T-cell (primary cell): ENCODE data around the gene TMEM30B. TPM values are rescaled to one million over a fixed set of nuclear protein-coding genes. Genes with fewer than 3 reads are reported as not detected.

Experiments
- ATAC-seq, 4 experiments: fragments of 200-7000 bp in 3 of 4; fragments of 150-1000 bp in 1 of 4; cut with Tn5 transposase; replicated peaks in 1 of 4; 1 replicate in 3 of 4; 2 replicates in 1 of 4; pipeline ENCODE4 v1.10.0; 2021; ENCODE audit warnings: moderate library complexity in 3 of 4, mild to moderate bottlenecking in 2 of 4, moderate number of reproducible peaks in 1 of 4
- CTCF ChIA-PET, 2 donors: fragments of 300-600 bp; sonication (Branson Sonifier 250); formaldehyde crosslinking; loops; one replicate each; lab custom pipeline; 2022; ENCODE audit warnings: antibody characterized with exemption in 2 of 2; lab: Charles Lee
- POLR2A ChIA-PET, 2 donors: fragments of 300-600 bp; sonication (Branson Sonifier 250); formaldehyde crosslinking; loops; one replicate each; lab custom pipeline; 2022; ENCODE audit warnings: antibody characterized with exemption in 2 of 2; lab: Charles Lee
- DNase-seq, 35 experiments: peaks; one replicate each; pipeline versions ENCODE4 v3.0.0 to v3.0.0-alpha.2; 2013 to 2023
- H3K27ac ChIP-seq: one replicate; pipeline ENCODE4 v1.5.1; 2013; ENCODE audit warnings: low read length
- H3K27me3 ChIP-seq, 2 experiments: replicated peaks in 1 of 2; 1 replicate in 1 of 2; 2 replicates in 1 of 2; pipeline versions ENCODE4 v1.6.1 to v1.7.0; 2013; ENCODE audit warnings: low read length in 1 of 2, mixed read lengths in 1 of 2; ENCODE audit not compliant: control insufficient read depth in 2 of 2, insufficient read depth in 2 of 2; ENCODE audit errors: extremely low read depth in 1 of 2
- H3K36me3 ChIP-seq, 2 donors: 1 replicate in 1 of 2; 2 replicates in 1 of 2; pipeline versions ENCODE4 v1.6.1 to v1.7.0; 2013; ENCODE audit warnings: low read length in 1 of 2; ENCODE audit not compliant: control insufficient read depth in 2 of 2, insufficient read depth in 1 of 2; ENCODE audit errors: extremely low read depth in 1 of 2
- H3K4me1 ChIP-seq, 2 experiments: 1 replicate in 1 of 2; 2 replicates in 1 of 2; pipeline versions ENCODE4 v1.6.1 to v1.7.0; 2013; ENCODE audit warnings: low read length in 2 of 2, mixed read lengths in 1 of 2; ENCODE audit not compliant: insufficient read depth in 2 of 2, control insufficient read depth in 1 of 2; ENCODE audit errors: extremely low read depth in 1 of 2
- H3K4me3 ChIP-seq, 2 donors: 1 replicate in 1 of 2; 2 replicates in 1 of 2; pipeline versions ENCODE4 v1.5.1 to v1.7.0; 2013; ENCODE audit warnings: mild to moderate bottlenecking in 2 of 2, low read length in 1 of 2, moderate library complexity in 1 of 2; ENCODE audit not compliant: control insufficient read depth in 1 of 2; ENCODE audit errors: extremely low read depth in 1 of 2
- H3K9me3 ChIP-seq: 2 replicates; pipeline ENCODE4 v1.7.0; 2013
- H3K27ac Mint-ChIP-seq, 2 donors: one replicate each; pipeline ENCODE4 v1.8.0; 2020 to 2021; ENCODE audit warnings: mild to moderate bottlenecking in 2 of 2, mixed read lengths in 2 of 2
- H3K27me3 Mint-ChIP-seq, 2 donors: one replicate each; pipeline ENCODE4 v1.8.0; 2021 to 2022; ENCODE audit warnings: mixed read lengths in 2 of 2
- H3K36me3 Mint-ChIP-seq: one replicate; pipeline ENCODE4 v1.8.0; 2021; ENCODE audit warnings: mixed read lengths
- H3K4me1 Mint-ChIP-seq, 3 donors: one replicate each; pipeline ENCODE4 v1.8.0; 2020 to 2022; ENCODE audit warnings: mixed read lengths in 3 of 3, mild to moderate bottlenecking in 1 of 3
- H3K4me3 Mint-ChIP-seq, 3 donors: one replicate each; pipeline ENCODE4 v1.8.0; 2020 to 2022; ENCODE audit warnings: mild to moderate bottlenecking in 3 of 3, mixed read lengths in 3 of 3, moderate library complexity in 3 of 3
- H3K9me3 Mint-ChIP-seq, 3 donors: one replicate each; pipeline ENCODE4 v1.8.0; 2020 to 2022; ENCODE audit warnings: mixed read lengths in 3 of 3
- WGBS: methylation state at CpG from one replicate; pipeline ENCODE4 v1.1.5; 2013; ENCODE audit warnings: missing lambda C conversion rate; ENCODE audit not compliant: insufficient coverage; 5-methylcytosine and 5-hydroxymethylcytosine counted together
- total RNA-seq, 35 experiments: library from RNA in 6 of 35; stranded (reverse) in 6 of 35; fragments of 120-200 nt in 1 of 35; gene quantifications; one replicate each; pipeline versions ENCODE4 v1.2.1 to v1.2.4 and lab custom pipeline; 2013 to 2026

Gene TMEM30B
- total RNA-seq, 5 donors from 2014 or later (not counting 1 experiment from before 2014, with no cell fraction given) = 2.1 to 8.6 (median 2.9) TPM

- H3K4me1 ChIP-seq = no peaks in the 10 kb centered on the region
- CTCF ChIA-PET = interaction anchor here in 1 of 2 donors (1.2 kb wide), 1 partner anchor 11 kb away, joined by 4 read pairs; no protein-coding TSS in a partner anchor
- WGBS = 20% methylated on average over 1 of the region's 6 CpGs
- H3K36me3 ChIP-seq = no peaks in the 10 kb centered on the region
- Mint-ChIP-seq H3K4me1 (no peaks in the 10 kb centered on the region), H3K36me3 (no peaks in the 10 kb centered on the region), H3K9me3 (no peaks in the 10 kb centered on the region), H3K4me3 (no peak overlapping the region), H3K27ac (no peak overlapping the region), H3K27me3 (peaks cover 23% of the 10 kb centered on the region in 2 donors)
- ATAC-seq (no peak), DNase-seq (no peak)
- no peak overlapping the region for H3K27ac ChIP-seq
- H3K27me3 ChIP-seq = no peaks in the 10 kb centered on the region
- H3K9me3 ChIP-seq = no peaks in the 10 kb centered on the region
- H3K4me3 ChIP-seq = no peak overlapping the region
- POLR2A ChIA-PET = interaction anchor here in 1 of 2 donors (0.6 kb wide), 1 partner anchor 143 kb away, joined by 6 read pairs; no protein-coding TSS in a partner anchor
Observed at GRCh38 chr14:61229475-61229888, 51.7 kb downstream of the TMEM30B start.

GRCh38 chr14:61227884-61228591 is 53.1 kb downstream of the TMEM30B start:
- H3K9me3 Mint-ChIP-seq = no peaks in the 10 kb centered on the region
- Histone ChIP-seq H3K4me1 (no peaks in the 10 kb centered on the region), H3K27me3 (no peaks in the 10 kb centered on the region), H3K4me3 (no peak overlapping the region), H3K36me3 (no peaks in the 10 kb centered on the region), H3K27ac (no peak overlapping the region), H3K9me3 (no peaks in the 10 kb centered on the region)
- no peak overlapping the region for H3K27ac Mint-ChIP-seq
- no peak for DNase-seq
- 80% methylated on average over 2 of the region's 6 CpGs for WGBS
- ChIA-PET POLR2A (no interaction called here), CTCF (interaction anchor here in 1 of 2 donors (1.2 kb wide), 1 partner anchor 10 kb away, joined by 4 read pairs; no protein-coding TSS in a partner anchor)
- ATAC-seq = no peak
- no peak overlapping the region for H3K4me3 Mint-ChIP-seq
- H3K4me1 Mint-ChIP-seq = no peaks in the 10 kb centered on the region
- H3K36me3 Mint-ChIP-seq = no peaks in the 10 kb centered on the region
- H3K27me3 Mint-ChIP-seq = peaks cover 27 to 29% of the 10 kb centered on the region in 2 donors

Other genes with a start within 250 kb of the TMEM30B start
- gene PRKCH, start 40.2 kb upstream of the TMEM30B start, total RNA-seq = 100 to 1,000 TPM; 267 to 436 (median 326) TPM